Stimulated activated CD8-positive, alpha-beta memory T cell treated with anti-CD3 and anti-CD28 coated beads, Interleukin-4, amount 100 ng/mL, for 48 hours (primary cell): ENCODE results near the gene GRIA1.
"Not testable (repeated sequence)": the region's sequence is repeated elsewhere in the genome, so short reads cannot be mapped to it uniquely, and the experiment has no call there.

Experiments
- DNase-seq: peaks from one replicate; pipeline ENCODE4 v3.0.0-alpha.2; 2020

Gene GRIA1

DNA sequence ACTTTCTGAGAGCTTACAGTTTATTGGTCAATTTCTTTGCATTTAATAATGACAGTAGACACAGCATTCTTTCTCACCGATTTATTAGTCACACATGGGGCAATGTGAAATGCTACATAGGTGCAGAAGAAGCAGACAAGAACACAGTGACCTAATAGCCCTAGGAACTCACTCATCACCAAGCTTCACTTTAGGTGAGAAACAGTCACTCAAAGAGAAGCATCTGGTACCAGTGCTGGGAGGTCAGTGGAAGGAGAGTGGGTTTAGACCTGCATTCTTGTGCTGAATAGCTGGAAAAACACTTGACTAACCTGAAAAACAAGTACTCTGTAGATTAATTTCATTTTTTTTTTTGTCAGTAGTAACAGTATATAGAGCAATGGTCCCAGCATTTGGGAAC lies 179.6 kb downstream of the GRIA1 start:
- no peak for DNase-seq

DNA sequence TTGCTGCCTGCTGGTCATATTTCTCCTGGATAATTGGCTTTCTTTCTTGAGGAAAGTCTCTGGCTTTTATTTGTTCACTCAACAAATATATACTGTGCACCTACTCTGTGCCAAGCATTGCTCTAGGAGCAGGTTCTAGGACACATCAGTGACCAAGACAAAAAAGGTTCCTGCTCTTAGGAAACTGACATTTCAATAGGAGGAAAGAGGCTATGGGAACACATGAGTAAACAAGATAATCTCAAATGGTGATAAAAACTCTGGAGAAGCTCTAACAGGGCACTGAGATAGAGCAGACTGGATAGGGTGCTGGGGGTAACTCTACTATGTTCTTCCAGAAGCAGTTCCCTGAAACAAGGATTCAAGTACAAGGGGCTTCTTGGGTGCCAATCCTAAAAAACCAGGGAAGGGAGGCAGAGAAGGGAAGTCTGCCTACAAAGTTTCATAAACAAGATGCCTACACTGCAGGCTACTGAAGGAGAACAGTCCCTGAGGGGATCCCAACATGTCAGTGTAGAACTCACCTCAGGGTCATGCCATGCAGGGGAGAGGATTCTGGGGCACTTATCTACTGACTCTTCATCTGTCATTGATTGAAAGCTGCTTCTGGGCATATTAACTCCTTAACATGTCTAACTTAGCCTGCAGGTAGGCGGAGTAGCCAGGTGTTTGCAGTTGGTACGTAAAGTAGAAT lies 181.3 kb downstream of the GRIA1 start:
- no peak for DNase-seq

- DNase-seq = no peak
These were observed 182.0 kb downstream of the GRIA1 start for GRCh38 chr5:153672347-153673090.

- no peak for DNase-seq
These were observed 183.9 kb downstream of the GRIA1 start for GRCh38 chr5:153674356-153674755.

DNA sequence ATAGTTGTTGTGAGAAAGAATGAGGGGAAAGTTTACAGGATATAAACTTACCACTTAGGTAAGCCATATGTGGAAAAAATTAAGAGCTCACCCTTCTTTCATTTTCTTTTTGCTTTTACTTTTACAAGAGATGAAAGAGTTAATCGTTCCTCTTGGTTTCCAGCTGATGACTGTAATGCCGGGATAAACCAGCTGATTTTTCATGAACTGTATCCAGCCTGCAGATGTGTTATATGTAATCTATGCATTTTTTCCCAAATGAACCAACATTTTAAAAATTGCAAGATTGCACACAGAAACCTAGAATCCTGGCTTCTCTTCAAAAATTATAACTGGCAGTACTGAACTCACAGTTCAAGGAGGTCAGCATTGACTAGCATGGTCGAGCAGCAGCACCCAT lies 185.9 kb downstream of the GRIA1 start:
- no peak for DNase-seq

- no peak for DNase-seq
These were observed 186.4 kb downstream of the GRIA1 start for GRCh38 chr5:153676821-153677220.

DNA sequence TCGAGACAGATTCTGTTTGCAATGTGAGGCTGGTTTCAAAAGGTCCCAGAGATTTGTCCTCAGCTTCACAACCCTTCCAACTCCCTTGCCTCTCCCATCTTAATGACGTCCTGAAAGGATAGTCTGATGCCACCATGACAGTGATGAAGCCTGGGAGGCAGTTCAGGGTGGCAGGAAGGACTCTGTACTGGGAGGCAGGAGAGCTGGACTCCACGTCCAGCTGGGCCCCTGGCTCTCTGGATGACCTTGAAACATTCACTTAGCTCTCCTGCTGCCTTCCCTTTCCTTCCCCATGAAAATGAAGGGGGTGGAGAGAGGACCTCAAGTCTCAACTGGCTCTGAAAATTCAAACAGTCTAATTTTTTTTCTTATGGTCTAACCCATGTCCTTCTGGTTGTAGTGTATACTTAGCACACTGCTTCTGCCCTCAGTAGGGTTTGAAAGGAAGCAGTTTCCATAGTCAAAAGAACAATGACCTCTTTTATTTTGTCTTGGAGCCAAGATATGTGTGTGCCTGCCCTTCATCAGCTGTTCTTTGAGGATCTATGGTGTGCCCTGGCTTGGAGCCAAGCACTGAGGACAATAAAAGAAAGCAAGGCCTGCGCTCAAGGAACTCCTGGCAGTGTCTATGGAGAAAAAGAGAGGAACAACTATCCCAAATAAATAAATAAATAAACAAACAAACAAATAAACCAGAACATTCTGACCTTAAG lies 188.3 kb downstream of the GRIA1 start:
- no peak for DNase-seq

- no peak for DNase-seq
These were observed 199.8 kb downstream of the GRIA1 start for GRCh38 chr5:153690236-153690635.

- no peak for DNase-seq
These were observed 205.8 kb downstream of the GRIA1 start for GRCh38 chr5:153696256-153696655.

GRCh38 chr5:153699035-153699434 lies 208.6 kb downstream of the GRIA1 start:
- DNase-seq = no peak

DNA sequence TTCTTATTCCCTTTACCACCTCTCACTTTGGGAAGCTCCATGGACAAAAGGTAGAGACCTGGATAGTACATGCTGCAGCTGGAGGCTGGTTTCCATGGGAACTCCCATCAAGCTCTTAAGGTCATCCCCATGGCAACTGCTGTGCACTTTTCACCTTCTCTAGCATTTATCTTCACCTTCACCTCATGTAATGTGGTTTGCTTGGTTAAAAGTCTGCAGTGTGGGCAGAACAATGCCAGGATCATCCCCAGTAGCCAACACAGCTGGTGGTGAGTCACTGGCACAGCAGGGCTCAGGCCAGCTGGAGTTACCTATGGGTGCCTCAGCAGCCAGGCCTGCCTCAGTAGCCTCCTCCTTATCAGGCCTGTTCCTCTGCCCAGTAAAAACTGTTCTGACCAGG lies 210.5 kb downstream of the GRIA1 start:
- DNase-seq = no peak

GRCh38 chr5:153702265-153702664 lies 211.8 kb downstream of the GRIA1 start:
- no peak for DNase-seq

DNA sequence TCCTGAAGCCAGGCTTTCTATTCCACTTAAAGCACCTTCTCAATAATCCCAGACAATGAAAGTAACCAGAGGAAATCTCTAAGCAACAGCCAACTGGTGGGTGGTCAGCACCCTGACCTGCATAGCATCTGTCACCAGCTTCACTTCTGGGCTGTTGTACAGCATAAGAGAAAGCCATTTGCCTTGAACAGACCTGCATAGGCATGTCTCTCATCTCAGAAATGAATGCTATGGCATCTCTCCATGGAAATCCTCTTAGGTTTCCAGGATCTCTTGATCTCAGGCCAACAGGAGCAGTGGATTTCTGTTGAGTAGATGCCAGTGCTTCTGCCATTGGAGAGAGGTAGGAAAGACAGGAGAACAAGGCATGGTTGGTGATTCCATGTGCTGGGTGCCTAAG lies 213.6 kb downstream of the GRIA1 start:
- no peak for DNase-seq

DNA sequence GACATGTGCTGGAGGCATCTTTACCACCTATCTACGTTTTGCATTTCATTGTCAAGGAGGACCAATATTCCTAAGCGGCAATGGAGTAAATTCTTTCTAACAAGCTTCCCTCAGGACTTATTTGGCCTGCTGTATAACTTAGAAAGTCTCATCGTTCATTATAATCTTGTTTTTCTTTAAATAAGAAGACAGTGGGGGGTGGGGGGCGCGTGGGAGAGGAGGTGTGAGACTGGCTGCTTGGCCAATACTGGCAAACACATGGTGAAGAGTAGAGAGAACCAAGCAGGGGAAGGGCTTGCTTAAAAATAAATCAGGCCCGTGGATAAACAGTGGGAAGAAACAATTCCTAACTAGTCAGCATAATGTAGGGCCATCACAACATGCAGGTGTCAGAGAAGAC lies 217.2 kb downstream of the GRIA1 start:
- DNase-seq = no peak

DNA sequence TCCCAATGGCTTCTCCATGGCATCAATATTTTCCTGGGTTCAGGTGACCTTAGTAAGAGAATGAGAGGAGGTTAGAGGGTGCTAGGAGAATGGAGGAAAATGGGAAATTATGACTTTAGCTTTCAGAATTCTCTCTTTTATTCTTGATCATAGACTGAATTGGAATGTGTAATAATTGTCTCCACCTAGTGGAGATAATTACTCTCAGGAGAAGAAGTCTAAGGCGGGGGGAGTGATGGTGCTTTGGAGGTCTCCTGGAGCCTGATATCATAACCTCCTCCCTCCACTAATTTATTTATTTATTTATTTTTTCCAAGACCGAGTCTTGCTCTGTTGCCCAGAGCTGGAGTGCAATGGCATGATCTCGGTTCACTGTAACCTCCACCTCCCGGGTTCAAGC lies 221.3 kb downstream of the GRIA1 start:
- DNase-seq = no peak

- no peak for DNase-seq
These were observed 222.5 kb downstream of the GRIA1 start for GRCh38 chr5:153712946-153713345.

DNA sequence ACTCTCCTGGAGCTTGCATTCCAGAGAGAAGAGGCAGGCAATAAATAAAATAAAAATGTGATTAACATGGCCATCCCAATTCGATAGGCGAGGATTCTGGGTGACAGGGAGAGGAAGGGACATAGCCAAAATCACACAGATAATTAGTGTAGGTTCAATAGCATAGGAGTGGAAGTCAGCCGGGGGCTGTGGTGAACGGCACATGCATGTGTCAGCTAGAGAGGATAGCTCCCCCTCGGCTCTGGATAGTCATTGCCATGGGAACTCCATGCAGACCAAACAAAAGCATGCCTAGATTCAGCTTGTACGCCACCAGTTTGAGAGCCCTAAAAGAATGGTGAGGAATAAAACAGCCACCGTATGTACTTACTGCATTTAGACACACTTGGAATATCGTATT lies 223.5 kb downstream of the GRIA1 start:
- DNase-seq = no peak

DNA sequence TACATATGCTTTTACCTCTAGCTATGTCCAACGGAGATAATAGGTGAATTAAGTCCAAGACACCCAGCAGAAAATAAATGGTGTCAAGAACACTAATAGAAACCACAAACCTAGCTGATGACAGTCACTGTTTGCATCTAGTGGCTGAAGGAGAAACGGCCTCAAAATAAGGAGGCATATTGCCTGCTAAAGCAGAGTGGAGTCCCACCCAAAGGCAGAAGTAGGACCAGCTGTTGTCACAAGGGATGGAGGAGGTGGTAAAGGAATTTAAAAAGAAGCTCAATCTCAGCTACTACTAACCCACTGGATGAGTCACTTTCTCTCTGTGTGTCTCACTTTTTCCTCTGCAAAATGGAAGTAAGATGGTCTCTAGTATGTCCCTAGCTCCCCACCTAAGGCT lies 224.3 kb downstream of the GRIA1 start:
- DNase-seq = no peak

- DNase-seq = no peak
These were observed 226.8 kb downstream of the GRIA1 start for GRCh38 chr5:153717287-153717686.

- no peak for DNase-seq
These were observed 228.2 kb downstream of the GRIA1 start for GRCh38 chr5:153718713-153719112.

GRCh38 chr5:153719324-153719723 lies 228.9 kb downstream of the GRIA1 start:
- DNase-seq = no peak

DNA sequence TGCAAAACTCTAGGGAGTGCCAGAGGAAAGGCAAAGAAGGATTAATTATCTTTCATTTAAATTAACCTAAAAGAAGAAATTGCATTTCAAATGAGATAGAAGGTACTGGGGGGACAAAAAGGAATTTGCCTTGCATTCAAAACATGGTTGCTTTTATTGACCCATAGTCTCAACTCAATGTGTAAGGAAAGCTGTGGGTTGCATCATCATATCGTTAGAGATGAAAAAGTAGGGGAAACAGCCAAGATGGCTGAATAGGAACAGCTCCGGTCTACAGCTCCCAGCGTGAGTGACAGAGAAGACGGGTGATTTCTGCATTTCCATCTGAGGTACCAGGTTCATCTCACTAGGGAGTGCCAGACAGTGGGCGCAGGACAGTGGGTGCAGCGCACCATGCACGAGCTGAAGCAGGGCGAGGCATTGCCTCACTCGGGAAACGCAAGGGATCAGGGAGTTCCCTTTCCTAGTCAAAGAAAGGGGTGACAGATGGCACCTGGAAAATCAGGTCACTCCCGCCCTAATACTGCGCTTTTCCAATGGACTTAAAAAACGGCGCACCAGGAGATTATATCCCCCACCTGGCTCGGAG lies 232.6 kb downstream of the GRIA1 start:
- not testable (repeated sequence) for DNase-seq

DNA sequence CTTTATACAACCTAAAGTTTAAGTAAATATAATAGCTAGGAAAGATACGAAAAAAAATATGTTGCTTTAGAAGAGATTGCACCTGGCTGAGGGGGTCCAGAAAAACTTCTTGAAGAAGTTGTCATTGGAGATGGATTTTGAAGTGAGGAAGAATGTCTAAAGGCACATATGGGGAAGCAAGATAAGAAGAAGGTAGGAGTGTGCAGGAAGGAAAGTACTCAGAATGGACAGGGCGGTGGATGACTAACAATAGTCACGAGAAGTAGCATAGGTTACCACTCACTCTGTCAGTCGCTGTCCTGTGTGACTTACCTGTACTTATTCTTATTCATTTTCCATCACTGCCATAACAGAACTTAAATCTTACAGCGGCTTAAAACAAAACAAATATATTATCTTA lies 251.6 kb downstream of the GRIA1 start:
- DNase-seq = no peak

- DNase-seq = no peak
These were observed 254.3 kb downstream of the GRIA1 start for GRCh38 chr5:153744751-153745150.
